Measurements from ENCODE around the gene PPP1R18.

DNA sequence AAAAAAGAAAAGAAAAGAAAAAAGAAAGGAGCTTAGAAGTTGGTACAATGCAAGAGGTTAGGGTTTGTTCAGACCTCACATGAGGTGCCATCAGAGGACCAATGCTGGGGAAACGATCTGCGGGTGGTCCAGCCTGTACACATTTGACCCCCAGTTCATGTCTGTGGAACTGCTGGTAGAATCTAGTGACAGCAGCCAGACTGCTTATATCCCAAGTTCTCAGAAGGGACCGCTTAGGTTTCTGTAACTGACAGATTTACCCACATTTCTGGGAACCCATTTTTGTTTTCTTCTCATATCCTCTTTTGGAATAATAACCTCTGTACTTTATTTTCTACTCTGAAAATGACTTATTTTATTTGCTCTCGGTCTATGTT is 4.7 kb downstream of the PPP1R18 start:
- TF ChIP-seq POLR2AphosphoS5 (IDR thresholded peaks at IDR 0.05) (no peak), POLR2A (IDR thresholded peaks at IDR 0.05) (no peak), EP300 (IDR thresholded peaks at IDR 0.05) (no peak)
- TF ChIP-seq, protein P1, sequence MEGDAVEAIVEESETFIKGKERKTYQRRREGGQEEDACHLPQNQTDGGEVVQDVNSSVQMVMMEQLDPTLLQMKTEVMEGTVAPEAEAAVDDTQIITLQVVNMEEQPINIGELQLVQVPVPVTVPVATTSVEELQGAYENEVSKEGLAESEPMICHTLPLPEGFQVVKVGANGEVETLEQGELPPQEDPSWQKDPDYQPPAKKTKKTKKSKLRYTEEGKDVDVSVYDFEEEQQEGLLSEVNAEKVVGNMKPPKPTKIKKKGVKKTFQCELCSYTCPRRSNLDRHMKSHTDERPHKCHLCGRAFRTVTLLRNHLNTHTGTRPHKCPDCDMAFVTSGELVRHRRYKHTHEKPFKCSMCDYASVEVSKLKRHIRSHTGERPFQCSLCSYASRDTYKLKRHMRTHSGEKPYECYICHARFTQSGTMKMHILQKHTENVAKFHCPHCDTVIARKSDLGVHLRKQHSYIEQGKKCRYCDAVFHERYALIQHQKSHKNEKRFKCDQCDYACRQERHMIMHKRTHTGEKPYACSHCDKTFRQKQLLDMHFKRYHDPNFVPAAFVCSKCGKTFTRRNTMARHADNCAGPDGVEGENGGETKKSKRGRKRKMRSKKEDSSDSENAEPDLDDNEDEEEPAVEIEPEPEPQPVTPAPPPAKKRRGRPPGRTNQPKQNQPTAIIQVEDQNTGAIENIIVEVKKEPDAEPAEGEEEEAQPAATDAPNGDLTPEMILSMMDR (IDR thresholded peaks at IDR 0.05): no peak

Measured in stomach (tissue), 4 donors.